ENCODE measurements around the gene ATP10D.
"Not testable (repeated sequence)": the region's sequence is repeated elsewhere in the genome, so short reads cannot be mapped to it uniquely, and the experiment has no call there.

The ATP10D gene

DNA sequence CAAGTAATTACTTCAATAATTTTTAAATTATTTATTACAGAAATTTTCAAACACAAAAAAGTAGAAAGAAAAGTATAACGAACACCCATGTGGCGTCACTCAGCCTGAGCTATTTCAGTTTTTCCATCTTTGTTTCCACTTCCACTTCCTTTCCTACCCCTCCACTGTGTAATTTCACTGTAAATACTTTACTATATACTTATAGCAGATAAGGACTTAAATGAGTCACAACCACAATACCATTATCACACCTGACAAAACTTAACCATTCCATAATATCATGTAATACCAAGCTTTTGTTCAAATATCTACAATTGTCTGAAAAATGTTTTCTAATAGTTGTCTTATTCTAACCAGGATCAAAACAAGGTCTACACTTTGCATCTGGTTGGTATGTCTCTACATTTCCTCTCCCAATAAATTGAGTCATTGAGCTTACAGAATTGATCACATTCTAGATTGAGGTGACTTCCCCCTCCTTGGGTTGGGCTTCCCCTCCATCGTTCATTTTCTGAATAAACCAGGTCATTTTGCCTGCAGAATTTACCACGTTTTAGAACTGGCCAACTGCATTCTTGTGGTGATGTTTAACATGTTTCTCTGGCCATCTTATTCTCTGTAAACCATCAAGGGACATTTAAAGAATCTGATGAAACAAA lies 48.7 kb downstream of the ATP10D start:
- no peak overlapping the region for H3K4me3 ChIP-seq (ENCODE audit: low read depth, low read length)

DNA sequence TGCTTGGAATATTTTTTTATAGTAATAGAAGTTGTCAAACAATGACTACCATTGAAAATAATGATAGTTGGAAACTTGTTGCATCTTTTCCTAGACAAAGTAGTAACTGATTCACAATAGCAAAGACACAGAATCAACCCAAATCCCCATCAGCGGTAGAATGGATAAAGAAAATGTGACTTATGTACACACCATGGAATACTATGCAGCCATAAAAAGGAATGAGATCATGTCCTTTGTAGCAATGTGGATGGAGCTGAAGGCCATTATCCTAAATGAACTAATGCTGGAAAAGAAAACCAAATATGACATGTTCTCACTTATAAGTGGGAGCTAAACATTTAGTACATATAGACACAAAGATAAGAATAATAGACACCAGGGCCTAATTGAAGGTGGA lies 49.7 kb downstream of the ATP10D start:
- no peak overlapping the region for H3K4me3 ChIP-seq (ENCODE audit: low read depth, low read length)

DNA sequence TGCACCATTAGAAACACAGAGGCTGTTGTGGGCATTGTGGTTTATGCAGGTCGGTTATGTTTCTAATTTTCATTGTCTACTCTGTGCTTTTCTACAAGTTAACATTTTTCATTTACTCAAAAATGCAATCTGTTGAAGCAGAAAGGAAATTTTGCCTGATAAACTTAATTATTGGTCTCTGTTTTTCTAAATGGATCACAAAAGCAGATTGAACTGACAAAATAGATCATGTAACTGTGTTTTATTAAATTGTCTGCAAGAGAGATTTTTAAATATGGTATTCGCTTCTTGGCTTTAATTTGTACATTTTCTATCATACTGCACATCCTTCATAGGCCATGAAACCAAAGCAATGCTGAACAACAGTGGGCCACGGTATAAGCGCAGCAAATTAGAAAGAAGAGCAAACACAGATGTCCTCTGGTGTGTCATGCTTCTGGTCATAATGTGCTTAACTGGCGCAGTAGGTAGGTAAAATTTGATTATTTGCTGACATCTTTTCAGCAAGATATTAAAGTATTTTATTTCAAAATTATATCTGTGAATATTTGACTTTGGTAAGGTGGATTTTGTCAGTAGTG lies 50.6 kb downstream of the ATP10D start:
- no peak overlapping the region for H3K4me3 ChIP-seq (ENCODE audit: low read depth, low read length)

DNA sequence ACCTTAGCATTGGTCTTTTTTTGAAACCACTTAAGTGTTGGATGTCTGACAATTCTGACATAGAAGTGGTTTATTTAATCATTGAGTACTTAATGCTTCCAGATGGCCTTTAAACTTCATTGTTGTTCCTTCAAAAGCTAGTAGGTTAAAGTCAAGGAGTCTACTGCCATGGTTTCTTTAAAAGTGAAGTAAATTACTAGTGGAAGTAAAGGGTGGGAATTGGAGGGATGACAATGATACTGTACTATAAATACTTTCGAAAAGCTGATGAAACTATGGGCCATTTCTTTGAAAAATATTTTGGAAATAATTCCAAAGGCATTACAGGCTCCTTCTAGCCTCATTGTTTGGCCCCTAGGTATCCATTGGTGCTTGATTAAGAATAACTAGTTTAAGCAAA lies 51.9 kb downstream of the ATP10D start:
- no peak overlapping the region for H3K4me3 ChIP-seq (ENCODE audit: low read depth, low read length)

DNA sequence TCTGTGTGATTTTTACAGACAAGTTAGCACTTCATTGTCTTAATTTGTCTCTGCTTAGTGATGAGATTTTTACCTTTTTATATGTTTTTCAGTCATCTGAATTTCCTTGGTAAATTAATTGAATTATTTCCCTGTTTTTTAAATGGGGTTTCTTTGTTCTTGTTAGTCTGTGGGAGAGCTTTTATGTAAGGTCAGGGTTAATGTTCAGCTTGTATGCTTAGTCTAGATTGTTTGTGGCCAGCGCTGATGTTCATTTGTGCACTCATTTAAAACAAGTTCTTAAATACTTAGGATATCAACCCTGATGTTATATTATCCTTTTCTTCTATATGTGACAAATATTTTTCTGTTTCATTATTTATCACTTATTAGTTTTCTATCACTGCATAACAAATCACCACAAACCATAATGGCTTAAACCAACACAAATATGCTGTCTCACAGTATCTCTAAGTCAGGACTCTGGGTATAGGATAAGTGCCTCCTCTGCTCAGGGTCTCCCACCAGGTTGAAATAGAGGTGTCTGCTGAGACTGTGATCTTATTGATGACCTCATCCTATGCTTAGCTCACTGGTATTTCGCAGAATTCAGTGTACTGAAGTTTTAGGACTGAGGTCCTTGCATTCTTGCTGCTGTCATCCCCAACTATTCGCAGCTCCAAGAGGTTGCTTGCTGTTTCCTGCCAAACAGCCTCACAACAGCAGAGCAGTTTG lies 53.2 kb downstream of the ATP10D start:
- no peak overlapping the region for H3K4me3 ChIP-seq (ENCODE audit: low read depth, low read length)

DNA sequence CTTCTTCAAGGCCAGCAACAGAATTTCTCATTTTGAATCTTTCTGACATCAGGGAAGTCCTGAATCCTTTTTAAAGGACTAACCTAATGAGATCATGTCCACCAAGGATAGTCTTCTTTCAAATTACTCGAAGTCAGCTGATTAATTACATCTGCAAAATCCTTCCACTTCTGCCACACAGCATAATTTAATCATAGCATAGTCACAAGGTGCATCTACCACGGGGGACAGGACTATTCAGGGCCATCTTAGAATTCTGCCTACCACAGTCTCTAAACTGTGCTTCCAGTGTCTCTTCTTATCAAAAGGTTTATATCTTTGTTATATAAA lies 53.7 kb downstream of the ATP10D start:
- no peak overlapping the region for H3K4me3 ChIP-seq (ENCODE audit: low read depth, low read length)

DNA sequence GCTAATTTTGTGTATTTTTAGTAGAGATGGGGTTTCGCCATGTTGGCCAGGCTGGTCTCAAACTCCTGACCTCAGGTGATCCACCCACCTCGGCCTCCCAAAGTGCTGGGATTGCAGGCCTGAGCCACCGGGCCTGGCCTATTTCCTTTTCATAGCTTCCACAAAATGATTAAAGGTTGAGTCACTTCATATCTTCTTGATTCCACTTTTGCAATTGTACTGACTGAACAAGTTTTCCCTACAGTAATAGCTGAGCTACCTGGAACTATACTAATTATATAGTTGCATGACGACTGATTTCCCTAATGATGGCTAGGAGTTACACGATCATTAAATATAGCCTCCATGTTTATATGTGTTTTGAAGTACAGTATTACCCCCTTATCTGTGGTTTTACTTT lies 57.6 kb downstream of the ATP10D start:
- H3K4me3 ChIP-seq (ENCODE audit: low read depth, low read length) = not testable (repeated sequence)

DNA sequence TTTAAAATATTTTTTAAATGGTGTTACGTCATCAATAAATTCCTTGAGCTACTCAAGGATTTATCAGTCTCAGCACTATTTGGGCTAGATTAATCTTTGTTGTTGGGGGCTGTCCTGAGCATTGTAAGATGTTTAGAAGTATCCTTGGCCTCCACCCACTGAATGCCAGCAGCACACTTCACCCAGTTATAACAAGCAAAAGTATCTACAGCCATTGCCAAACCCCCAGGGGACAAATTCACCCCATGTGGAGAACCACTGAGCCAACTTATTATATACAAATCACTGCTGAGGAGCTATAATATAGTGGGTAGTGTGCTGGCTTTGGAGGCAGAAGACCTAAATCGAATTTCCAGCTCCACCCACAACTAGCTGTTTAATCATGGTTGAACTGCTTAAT lies 58.3 kb downstream of the ATP10D start:
- no peak overlapping the region for H3K4me3 ChIP-seq (ENCODE audit: low read depth, low read length)

DNA sequence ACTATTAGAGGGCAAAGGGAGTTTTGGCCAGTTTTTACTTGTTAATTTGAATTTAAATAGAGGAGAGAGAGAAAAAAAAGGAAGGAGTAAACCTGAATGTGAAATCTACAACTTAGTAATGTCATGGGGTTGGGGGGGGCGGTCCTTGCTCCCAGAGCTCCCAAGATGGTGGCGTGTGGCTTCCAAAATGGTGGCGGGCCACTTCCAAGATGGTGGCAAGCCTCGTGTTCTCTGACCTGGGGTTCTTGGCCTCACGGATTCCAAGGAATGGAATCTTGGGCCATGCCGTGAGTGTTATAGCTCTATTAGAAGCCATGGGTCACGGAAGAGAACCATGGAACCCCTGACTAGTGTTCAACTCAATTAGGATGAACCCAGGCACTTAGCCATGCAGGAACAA lies 65.3 kb downstream of the ATP10D start:
- H3K4me3 ChIP-seq (ENCODE audit: low read depth, low read length) = not testable (repeated sequence)

DNA sequence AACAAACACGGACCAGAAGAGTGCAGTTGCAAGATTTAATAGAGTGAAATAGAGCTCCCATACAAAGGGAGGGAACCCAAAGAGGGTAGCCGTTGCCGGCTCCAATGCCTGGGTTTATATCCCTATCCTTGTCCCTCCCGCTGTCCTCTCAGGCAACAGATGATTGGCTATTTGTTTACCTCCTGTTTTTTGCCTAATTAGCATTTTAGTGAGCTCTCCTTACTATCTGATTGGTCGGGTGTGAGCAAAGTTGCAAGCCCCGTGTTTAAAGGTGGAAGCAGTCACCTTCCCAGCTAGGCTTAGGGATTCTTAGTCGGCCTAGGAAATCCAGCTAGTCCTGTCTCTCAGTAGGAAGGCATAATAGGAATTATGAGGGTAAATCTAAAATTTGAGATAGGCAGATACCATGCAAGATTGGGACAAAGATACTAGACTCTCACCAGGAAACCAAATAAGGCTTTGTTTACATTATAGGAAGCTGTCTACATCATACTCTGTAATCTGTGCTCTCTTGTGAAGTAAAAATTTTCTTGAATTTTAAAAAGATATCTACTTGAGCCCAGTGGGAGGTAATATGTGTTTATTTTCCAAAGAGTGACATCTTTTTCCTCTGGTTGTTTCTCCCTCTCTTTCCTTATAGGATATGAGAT lies 65.9 kb downstream of the ATP10D start:
- H3K4me3 ChIP-seq (ENCODE audit: low read depth, low read length) = no peak overlapping the region

DNA sequence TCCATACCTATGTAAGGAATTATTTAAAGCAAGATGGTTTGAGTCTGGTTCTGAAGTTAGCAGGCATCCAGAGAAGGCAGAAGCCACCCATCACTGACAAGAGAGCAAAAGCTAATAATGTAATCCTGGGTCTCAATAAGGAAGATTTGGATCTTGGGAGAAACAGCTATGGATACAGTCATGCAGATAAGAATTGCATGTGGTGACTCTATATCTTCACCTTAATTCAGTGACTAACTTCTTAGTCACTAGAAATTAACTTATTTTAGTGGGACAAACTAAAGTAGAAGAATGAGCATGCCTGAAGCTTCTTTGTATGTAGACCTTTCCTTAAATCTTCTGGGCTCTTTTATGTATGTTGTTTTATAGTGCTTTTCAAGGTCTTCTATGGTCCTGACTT lies 66.6 kb downstream of the ATP10D start:
- H3K4me3 ChIP-seq (ENCODE audit: low read depth, low read length) = no peak overlapping the region

DNA sequence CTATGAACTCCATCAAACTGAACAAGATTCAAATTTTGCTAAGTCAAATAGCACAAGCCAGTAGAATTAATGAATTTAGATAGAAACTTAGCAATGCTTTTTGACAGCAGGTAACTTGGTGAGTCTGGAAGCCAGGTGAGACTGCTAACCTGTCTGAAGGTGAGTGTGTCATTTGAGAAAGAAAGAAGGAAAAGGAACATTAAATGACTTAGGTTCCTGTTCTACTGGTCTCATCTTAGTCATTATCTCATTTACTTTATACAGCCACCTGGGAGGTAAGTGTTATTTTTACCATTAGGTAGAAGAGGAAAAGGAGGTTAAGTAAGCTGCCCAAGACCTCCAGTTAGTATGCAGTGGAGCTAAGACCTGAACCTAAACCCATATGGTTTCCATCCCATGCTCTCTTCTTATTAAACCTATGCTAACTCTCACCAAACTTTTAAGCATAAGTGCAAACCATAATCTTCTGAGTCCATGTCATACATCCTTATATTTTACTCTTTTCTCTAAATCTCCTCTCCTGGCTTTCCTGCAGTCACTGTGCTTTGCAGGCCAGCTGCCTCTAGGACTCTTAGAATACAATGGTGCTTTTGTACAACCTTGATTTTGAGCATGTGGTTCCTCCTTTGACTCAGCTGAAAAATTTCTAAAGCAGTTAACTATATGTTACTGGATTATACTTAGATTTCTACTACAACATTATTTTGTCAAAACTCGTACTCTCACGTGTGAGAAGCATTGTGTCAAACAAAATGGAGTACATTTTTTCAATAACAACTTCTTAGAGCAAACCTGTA lies 68.5 kb downstream of the ATP10D start:
- no peak overlapping the region for H3K4me3 ChIP-seq (ENCODE audit: low read depth, low read length)

DNA sequence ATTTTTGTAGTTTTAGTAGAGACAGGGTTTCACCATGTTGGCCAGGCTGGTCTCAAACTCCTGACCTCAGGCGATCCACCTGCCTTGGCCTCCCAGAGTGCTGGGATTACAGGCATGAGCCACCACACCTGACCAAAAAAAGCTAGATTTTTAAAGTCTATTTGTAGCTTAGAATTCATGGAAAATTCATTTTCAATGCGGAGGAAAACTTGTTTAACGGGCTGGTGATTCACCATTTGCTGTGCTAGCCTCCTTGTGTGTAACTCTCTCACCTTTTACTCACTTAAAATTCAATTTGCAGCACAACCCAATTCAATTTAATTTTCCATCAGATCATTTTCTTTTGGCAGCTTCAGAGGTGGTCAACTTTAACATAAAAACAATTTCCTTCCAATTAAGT lies 70.8 kb downstream of the ATP10D start:
- not testable (repeated sequence) for H3K4me3 ChIP-seq (ENCODE audit: low read depth, low read length)

DNA sequence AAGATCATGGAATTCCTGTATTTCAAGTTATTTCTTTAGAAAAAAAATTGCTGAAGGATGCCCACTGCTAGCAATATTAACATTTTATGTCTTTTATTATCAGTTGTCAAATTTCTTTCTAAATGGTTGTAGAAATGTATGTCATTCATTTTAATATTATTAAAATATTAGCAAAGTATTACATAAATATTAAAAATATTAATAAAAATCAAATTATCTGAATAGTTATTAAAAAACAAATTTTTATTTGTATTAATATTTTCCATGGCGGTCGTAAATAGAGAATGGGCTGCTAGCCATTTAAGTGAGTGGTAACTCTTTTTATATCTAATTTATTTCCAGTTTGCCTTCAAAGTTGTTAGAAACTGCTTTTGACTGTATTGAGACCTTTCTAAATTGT lies 72.2 kb downstream of the ATP10D start:
- H3K4me3 ChIP-seq (ENCODE audit: low read depth, low read length) = no peak overlapping the region

DNA sequence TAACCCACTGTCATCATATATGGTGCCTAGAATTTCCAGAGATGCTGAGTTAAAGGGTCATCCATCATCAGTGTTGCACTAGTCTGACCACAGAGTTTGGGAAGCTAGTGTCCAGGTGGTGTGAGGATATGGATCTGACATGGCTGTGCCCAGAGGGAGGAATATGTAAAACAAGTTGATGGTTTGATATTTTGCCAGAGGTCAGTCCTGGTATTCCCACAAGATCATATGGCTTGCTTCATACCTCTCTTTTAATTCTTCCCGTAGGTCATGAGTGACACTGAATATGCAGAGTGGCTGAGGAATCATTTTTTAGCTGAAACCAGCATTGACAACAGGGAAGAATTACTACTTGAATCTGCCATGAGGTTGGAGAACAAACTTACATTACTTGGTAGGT lies 75.6 kb downstream of the ATP10D start:
- H3K4me3 ChIP-seq (ENCODE audit: low read depth, low read length) = no peak overlapping the region

DNA sequence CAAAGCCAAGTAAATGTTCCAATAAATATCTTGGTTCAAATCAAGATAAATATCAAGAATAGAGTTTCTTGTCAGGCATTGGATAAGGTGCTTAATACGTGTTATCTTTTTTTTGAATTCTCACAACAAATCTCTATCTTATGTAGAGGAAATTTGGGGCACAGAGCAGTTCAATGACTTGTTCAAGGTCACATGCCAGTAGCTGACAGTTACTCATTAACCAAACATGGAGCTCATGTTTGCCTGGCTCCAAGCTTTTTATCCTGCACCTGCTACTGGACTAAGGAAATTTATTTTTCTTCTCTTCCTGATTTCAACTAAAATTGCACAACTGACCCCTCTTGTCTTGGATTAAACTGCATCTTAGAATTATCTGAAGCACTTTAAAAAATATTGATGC lies 76.3 kb downstream of the ATP10D start:
- no peak overlapping the region for H3K4me3 ChIP-seq (ENCODE audit: low read depth, low read length)

DNA sequence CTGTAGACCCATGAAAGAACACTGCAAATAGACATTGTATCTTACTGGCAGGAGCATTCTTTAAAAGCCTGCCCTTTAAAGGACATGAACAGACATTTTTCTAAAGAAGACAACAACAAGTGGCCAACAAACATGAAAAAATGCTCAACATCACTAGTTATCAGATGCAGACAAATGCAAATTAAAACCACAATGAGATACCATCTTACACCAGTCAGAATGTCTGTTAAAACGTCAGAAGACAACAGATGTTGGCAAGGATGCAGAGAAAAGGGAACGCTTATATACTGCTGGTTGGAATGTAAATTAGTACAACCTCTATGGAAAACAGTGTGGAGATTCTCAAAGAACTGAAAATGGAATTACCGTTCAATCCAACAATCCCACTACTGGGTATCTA lies 77.2 kb downstream of the ATP10D start:
- H3K4me3 ChIP-seq (ENCODE audit: low read depth, low read length) = no peak overlapping the region

DNA sequence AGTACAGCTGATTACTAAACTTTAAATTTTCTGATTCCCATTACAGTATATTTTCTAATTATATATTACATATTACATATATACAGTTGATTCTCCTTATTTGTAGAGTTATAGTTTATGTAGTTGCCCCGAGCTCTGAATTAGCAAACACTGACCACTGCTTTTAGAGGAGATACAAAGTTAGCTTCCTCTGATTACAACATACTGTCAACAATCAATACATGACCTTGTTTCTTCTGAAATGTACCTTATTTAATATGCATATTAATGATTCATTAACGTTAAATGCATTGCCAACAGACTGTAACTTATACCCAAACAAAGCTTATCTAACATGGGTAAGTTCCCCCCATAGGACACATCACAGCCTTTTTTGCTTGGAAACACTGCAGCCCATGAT lies 81.5 kb downstream of the ATP10D start:
- no peak overlapping the region for H3K4me3 ChIP-seq (ENCODE audit: low read depth, low read length)

DNA sequence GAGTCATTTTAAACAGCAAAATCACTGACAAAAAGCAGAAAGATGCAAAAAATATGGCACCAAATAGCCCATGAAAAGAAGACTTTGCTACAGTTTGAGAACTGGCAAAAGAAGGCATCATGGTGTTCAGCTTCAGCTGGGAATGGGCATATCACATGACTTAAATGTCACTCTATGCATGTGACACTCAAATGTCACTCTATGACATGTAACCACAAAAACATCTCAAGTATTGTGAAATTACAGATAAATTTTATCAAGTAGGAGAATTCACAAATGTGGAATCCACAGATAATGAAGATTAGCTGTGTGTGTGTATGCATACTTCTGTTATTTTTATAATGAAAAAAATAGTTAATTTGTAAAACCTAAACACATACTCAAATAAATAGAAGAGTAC lies 81.9 kb downstream of the ATP10D start:
- no peak overlapping the region for H3K4me3 ChIP-seq (ENCODE audit: low read depth, low read length)

DNA sequence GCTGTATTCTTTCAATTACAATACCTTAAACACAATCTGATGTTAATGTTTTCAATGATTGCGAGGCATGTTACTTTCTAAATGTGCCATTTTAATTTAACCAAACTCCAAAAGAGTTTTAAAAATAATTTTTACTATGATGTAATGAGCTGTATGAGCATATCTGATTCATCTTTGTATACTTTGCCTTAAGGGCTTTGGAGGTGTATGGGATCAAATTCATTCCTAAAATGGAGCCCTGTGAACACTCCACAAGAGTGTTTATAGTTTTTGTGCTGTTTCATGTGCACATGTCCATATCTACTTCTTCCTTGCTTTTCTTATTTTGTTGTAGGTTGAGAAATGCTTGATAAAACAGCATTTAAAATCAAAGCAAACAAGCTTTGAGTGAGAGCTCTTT lies 82.4 kb downstream of the ATP10D start:
- no peak overlapping the region for H3K4me3 ChIP-seq (ENCODE audit: low read depth, low read length)

DNA sequence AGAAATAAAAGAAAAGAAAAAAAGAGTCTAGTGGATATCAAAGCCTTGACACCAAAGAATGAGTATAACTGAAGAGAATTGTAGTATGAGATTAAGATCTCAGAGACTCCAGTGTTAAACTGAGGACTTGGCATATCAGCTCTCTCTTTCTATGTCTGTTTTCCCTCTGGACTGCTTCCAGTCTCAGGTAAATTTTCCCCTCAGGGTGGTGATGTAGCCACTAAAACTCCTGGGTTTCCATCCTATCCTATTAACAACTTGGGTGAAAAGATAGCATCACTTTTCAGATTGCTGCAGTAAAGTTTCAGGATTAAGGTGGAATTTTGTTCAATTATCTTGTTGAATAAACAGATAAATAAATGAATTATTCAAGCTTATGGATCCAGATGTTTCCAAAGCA lies 85.7 kb downstream of the ATP10D start:
- no peak overlapping the region for H3K4me3 ChIP-seq (ENCODE audit: low read depth, low read length)
